HEK293 (cell line): ENCODE data around the gene SSTR5.
A peak's percentile ranks its signal among the peaks of the same experiment; 100 is the strongest.

Source experiments
- BCL11B ChIP-seq: fragments of 450-650 bp; formaldehyde crosslinking; IDR thresholded peaks from 2 replicates; pipeline ENCODE4 v1.5.1; 2016; ENCODE audit warnings: low read depth, missing biosample characterization, missing genetic modification characterization
- FEZF1 ChIP-seq: fragments of 450-650 bp; formaldehyde crosslinking; IDR thresholded peaks from 2 replicates; pipeline ENCODE4 v1.5.1; 2016; ENCODE audit warnings: missing biosample characterization, missing genetic modification characterization
- HOXA7 ChIP-seq: sonication (generic); formaldehyde crosslinking; IDR thresholded peaks from 2 replicates; pipeline ENCODE4 v1.8.1; 2022; ENCODE audit warnings: missing genetic modification reagents, borderline replicate concordance
- HOXD13 ChIP-seq: sonication (generic); formaldehyde crosslinking; IDR thresholded peaks from 2 replicates; pipeline ENCODE4 v1.8.0; 2022; ENCODE audit warnings: missing genetic modification reagents, borderline replicate concordance
- IKZF3 ChIP-seq: fragments of 450-650 bp; IDR thresholded peaks from 2 replicates; pipeline ENCODE4 v1.5.0; 2018; ENCODE audit warnings: missing biosample characterization, mild to moderate bottlenecking, missing genetic modification characterization, moderate library complexity
- KLF1 ChIP-seq: fragments of 450-650 bp; formaldehyde crosslinking; IDR thresholded peaks from 2 replicates; pipeline ENCODE4 v1.5.1; 2016; ENCODE audit warnings: missing biosample characterization, missing genetic modification characterization
- PRDM6 ChIP-seq: fragments of 450-650 bp; formaldehyde crosslinking; IDR thresholded peaks from 2 replicates; pipeline ENCODE4 v1.5.1; 2017; ENCODE audit warnings: missing biosample characterization, missing genetic modification characterization
- RBAK ChIP-seq: fragments of 450-650 bp; formaldehyde crosslinking; IDR thresholded peaks from 2 replicates; pipeline ENCODE4 v1.5.1; 2016; ENCODE audit warnings: missing biosample characterization, missing genetic modification characterization
- SALL2 ChIP-seq: fragments of 450-650 bp; formaldehyde crosslinking; IDR thresholded peaks from 2 replicates; pipeline ENCODE4 v1.5.0; 2017; ENCODE audit warnings: missing biosample characterization, mild to moderate bottlenecking, missing genetic modification characterization, borderline replicate concordance
- SP2 ChIP-seq: fragments of 450-650 bp; formaldehyde crosslinking; IDR thresholded peaks from 2 replicates; pipeline ENCODE4 v1.5.1; 2016; ENCODE audit warnings: missing biosample characterization, missing genetic modification characterization
- TSHZ1 ChIP-seq: fragments of 450-650 bp; formaldehyde crosslinking; IDR thresholded peaks from 2 replicates; pipeline ENCODE4 v1.5.1; 2016; ENCODE audit warnings: missing biosample characterization, missing genetic modification characterization, borderline replicate concordance
- WT1 ChIP-seq: fragments of 450-650 bp; formaldehyde crosslinking; IDR thresholded peaks from 2 replicates; pipeline ENCODE4 v1.5.1; 2016; ENCODE audit warnings: missing biosample characterization, missing genetic modification characterization
- ZBTB20 ChIP-seq: fragments of 450-650 bp; formaldehyde crosslinking; IDR thresholded peaks from 2 replicates; pipeline ENCODE4 v1.5.1; 2016; ENCODE audit warnings: missing biosample characterization, missing genetic modification characterization
- ZBTB7A ChIP-seq: fragments of 450-650 bp; formaldehyde crosslinking; IDR thresholded peaks from 2 replicates; pipeline ENCODE4 v1.5.1; 2016; ENCODE audit warnings: low read depth, missing biosample characterization, missing genetic modification characterization
- ZEB2 ChIP-seq: fragments of 450-650 bp; formaldehyde crosslinking; IDR thresholded peaks from 2 replicates; pipeline ENCODE4 v1.5.1; 2016; ENCODE audit warnings: missing biosample characterization, missing genetic modification characterization
- ZNF10 ChIP-seq: fragments of 450-650 bp; formaldehyde crosslinking; IDR thresholded peaks from 2 replicates; pipeline ENCODE4 v1.5.1; 2017; ENCODE audit warnings: missing biosample characterization, missing genetic modification characterization
- ZNF112 ChIP-seq: fragments of 450-650 bp; formaldehyde crosslinking; IDR thresholded peaks from 2 replicates; pipeline ENCODE4 v1.5.0; 2017; ENCODE audit warnings: missing biosample characterization, missing genetic modification characterization
- ZNF138 ChIP-seq: fragments of 450-650 bp; formaldehyde crosslinking; IDR thresholded peaks from 2 replicates; pipeline ENCODE4 v1.5.1; 2016; ENCODE audit warnings: missing biosample characterization, missing genetic modification characterization, borderline replicate concordance
- ZNF140 ChIP-seq: fragments of 450-650 bp; formaldehyde crosslinking; IDR thresholded peaks from 2 replicates; pipeline ENCODE4 v1.5.1; 2016; ENCODE audit warnings: missing biosample characterization, missing genetic modification characterization
- ZNF16 ChIP-seq: fragments of 450-650 bp; formaldehyde crosslinking; IDR thresholded peaks from 2 replicates; pipeline ENCODE4 v1.5.1; 2016; ENCODE audit warnings: low read depth, missing biosample characterization, missing genetic modification characterization
- ZNF175 ChIP-seq: fragments of 450-650 bp; formaldehyde crosslinking; IDR thresholded peaks from 2 replicates; pipeline ENCODE4 v1.5.1; 2016; ENCODE audit warnings: missing biosample characterization, missing genetic modification characterization
- ZNF211 ChIP-seq: fragments of 450-650 bp; formaldehyde crosslinking; IDR thresholded peaks from 2 replicates; pipeline ENCODE4 v1.5.1; 2016; ENCODE audit warnings: low read depth, missing biosample characterization, missing genetic modification characterization
- ZNF423 ChIP-seq: fragments of 450-650 bp; formaldehyde crosslinking; IDR thresholded peaks from 2 replicates; pipeline ENCODE4 v1.5.1; 2016; ENCODE audit warnings: missing biosample characterization, missing genetic modification characterization
- ZNF501 ChIP-seq: fragments of 450-650 bp; formaldehyde crosslinking; IDR thresholded peaks from 2 replicates; pipeline ENCODE4 v1.5.1; 2016; ENCODE audit warnings: missing biosample characterization, missing genetic modification characterization
- ZNF521 ChIP-seq: fragments of 450-650 bp; formaldehyde crosslinking; IDR thresholded peaks from 2 replicates; pipeline ENCODE4 v1.5.1; 2017; ENCODE audit warnings: missing biosample characterization, mild to moderate bottlenecking, missing genetic modification characterization
- ZNF530 ChIP-seq: fragments of 450-650 bp; formaldehyde crosslinking; IDR thresholded peaks from 2 replicates; pipeline ENCODE4 v1.5.1; 2016; ENCODE audit warnings: low read depth, missing biosample characterization, missing genetic modification characterization
- ZNF596 ChIP-seq: fragments of 450-650 bp; IDR thresholded peaks from 2 replicates; pipeline ENCODE4 v1.5.0; 2018; ENCODE audit warnings: missing biosample characterization, mild to moderate bottlenecking, missing genetic modification characterization, moderate library complexity
- ZNF621 ChIP-seq: fragments of 450-650 bp; formaldehyde crosslinking; IDR thresholded peaks from 2 replicates; pipeline ENCODE4 v1.5.1; 2017; ENCODE audit warnings: missing biosample characterization, missing genetic modification characterization
- ZNF707 ChIP-seq: fragments of 450-650 bp; formaldehyde crosslinking; IDR thresholded peaks from 2 replicates; pipeline ENCODE4 v1.5.1; 2016; ENCODE audit warnings: missing biosample characterization, missing genetic modification characterization
- ZNF777 ChIP-seq: fragments of 450-650 bp; formaldehyde crosslinking; IDR thresholded peaks from 2 replicates; pipeline ENCODE4 v1.5.1; 2017; ENCODE audit warnings: missing biosample characterization, missing genetic modification characterization, borderline replicate concordance
- ZNF830 ChIP-seq: fragments of 450-650 bp; IDR thresholded peaks from 2 replicates; pipeline ENCODE4 v1.5.0; 2018; ENCODE audit warnings: missing biosample characterization, missing genetic modification characterization, low read depth, mild to moderate bottlenecking, moderate library complexity
- ZXDB ChIP-seq: fragments of 450-650 bp; formaldehyde crosslinking; IDR thresholded peaks from 2 replicates; pipeline ENCODE4 v1.5.1; 2016; ENCODE audit warnings: missing biosample characterization, missing genetic modification characterization
- TF ChIP-seq, protein P1 (sequence below): fragments of 450-650 bp; formaldehyde crosslinking; IDR thresholded peaks from 2 replicates; pipeline ENCODE4 v1.5.1; 2017; ENCODE audit warnings: missing biosample characterization, mild to moderate bottlenecking, missing genetic modification characterization, moderate library complexity
- TF ChIP-seq, protein P2 (sequence below): fragments of 450-650 bp; formaldehyde crosslinking; IDR thresholded peaks from 2 replicates; pipeline ENCODE4 v1.5.1; 2017; ENCODE audit warnings: missing biosample characterization, missing genetic modification characterization

Gene SSTR5

DNA sequence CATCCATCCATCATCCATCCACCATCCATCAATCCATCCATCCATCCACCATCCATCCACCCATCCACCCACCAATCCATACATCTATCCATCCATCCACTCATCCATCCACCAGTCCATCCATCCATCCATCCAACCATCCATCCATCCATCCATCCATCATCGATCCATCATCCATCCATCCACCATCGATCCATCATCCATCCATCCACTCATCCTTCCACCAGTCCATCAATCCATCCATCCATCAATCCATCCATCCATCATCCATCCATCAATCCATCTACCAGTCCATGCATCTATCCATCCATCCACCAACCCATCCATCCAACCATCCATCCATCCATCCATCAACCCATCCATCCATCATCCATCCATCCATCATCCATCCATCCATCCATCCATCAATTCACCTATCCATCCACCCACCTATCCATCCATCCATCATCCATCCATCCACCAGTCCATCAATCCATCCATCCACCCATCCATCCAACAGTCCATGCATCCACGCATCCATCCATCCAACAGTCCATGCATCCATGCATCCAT is 39.3 kb upstream of the SSTR5 start (continued):
- TF ChIP-seq FEZF1 (tag by site-specific recombination) (no peak), ZEB2 (no peak), WT1 (tag by site-specific recombination) (no peak), ZNF501 (no peak), ZNF521 (tag by site-specific recombination) (no peak), IKZF3 (tag by site-specific recombination) (no peak), ZNF175 (no peak), ZNF211 (tag by site-specific recombination) (0 out of 2 replicates have a peak, but pooled peaks have one; percentile 22), HOXD13 (no peak), ZNF596 (tag by site-specific recombination) (no peak), ZNF112 (tag by site-specific recombination) (no peak), ZBTB7A (no peak), ZNF10 (tag by site-specific recombination) (no peak), ZNF140 (tag by site-specific recombination) (no peak), SP2 (0 out of 2 replicates have a peak, but pooled peaks have one; percentile 7), BCL11B (tag by site-specific recombination) (peak; percentile 13; the same call in 1 of the 2 replicates), ZNF530 (tag by site-specific recombination) (no peak; the same call in 1 of the 2 replicates), ZNF830 (tag by site-specific recombination) (no peak), HOXA7 (no peak), ZNF423 (tag by site-specific recombination) (no peak), TSHZ1 (tag by site-specific recombination) (peak; percentile 65; the same call in 1 of the 2 replicates), ZXDB (tag by site-specific recombination) (no peak), ZNF16 (tag by site-specific recombination) (no peak), KLF1 (tag by site-specific recombination) (no peak), SALL2 (no peak), ZNF621 (tag by site-specific recombination) (no peak), RBAK (tag by site-specific recombination) (no peak), ZNF777 (tag by site-specific recombination) (no peak), ZBTB20 (no peak), ZNF707 (tag by site-specific recombination) (no peak), PRDM6 (tag by site-specific recombination) (no peak), ZNF138 (no peak)
- TF ChIP-seq, protein P1, sequence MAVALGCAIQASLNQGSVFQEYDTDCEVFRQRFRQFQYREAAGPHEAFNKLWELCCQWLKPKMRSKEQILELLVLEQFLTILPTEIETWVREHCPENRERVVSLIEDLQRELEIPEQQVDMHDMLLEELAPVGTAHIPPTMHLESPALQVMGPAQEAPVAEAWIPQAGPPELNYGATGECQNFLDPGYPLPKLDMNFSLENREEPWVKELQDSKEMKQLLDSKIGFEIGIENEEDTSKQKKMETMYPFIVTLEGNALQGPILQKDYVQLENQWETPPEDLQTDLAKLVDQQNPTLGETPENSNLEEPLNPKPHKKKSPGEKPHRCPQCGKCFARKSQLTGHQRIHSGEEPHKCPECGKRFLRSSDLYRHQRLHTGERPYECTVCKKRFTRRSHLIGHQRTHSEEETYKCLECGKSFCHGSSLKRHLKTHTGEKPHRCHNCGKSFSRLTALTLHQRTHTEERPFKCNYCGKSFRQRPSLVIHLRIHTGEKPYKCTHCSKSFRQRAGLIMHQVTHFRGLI (tag by site-specific recombination): no peak
- TF ChIP-seq, protein P2, sequence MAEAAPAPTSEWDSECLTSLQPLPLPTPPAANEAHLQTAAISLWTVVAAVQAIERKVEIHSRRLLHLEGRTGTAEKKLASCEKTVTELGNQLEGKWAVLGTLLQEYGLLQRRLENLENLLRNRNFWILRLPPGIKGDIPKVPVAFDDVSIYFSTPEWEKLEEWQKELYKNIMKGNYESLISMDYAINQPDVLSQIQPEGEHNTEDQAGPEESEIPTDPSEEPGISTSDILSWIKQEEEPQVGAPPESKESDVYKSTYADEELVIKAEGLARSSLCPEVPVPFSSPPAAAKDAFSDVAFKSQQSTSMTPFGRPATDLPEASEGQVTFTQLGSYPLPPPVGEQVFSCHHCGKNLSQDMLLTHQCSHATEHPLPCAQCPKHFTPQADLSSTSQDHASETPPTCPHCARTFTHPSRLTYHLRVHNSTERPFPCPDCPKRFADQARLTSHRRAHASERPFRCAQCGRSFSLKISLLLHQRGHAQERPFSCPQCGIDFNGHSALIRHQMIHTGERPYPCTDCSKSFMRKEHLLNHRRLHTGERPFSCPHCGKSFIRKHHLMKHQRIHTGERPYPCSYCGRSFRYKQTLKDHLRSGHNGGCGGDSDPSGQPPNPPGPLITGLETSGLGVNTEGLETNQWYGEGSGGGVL (tag by site-specific recombination): no peak
